Activated CD4-positive, CD25-positive, alpha-beta regulatory T cell (primary cell): ENCODE measurements around the gene CGB1.
"Not testable (repeated sequence)": the region's sequence is repeated elsewhere in the genome, so short reads cannot be mapped to it uniquely, and the experiment has no call there.

ENCODE experiments used
- DNase-seq, 4 experiments: peaks; one replicate each; lab custom pipeline; 2025; lab: John Stamatoyannopoulos, UW

The CGB1 gene

GRCh38 chr19:49057636-49058234 is 21.0 kb upstream of the CGB1 start, which contains the start of gene CGB7:
TSS of gene CGB7 (minus strand) at chr19:49057749. CDS start at chr19:49055375, 2,374 bp downstream.
- no peak for DNase-seq

- not testable (repeated sequence) for DNase-seq
Observed at GRCh38 chr19:49056902-49057596, 20.4 kb upstream of the CGB1 start.

- peak in 1 of 4 experiments; percentile 21 for DNase-seq
Observed at GRCh38 chr19:49056101-49056901, 19.6 kb upstream of the CGB1 start.

GRCh38 chr19:49050376-49051033 is 13.8 kb upstream of the CGB1 start:
- DNase-seq, result not testable (repeated sequence)

- DNase-seq, result not testable (repeated sequence)
Observed at GRCh38 chr19:49049834-49050233, 13.1 kb upstream of the CGB1 start.

- not testable (repeated sequence) for DNase-seq
Observed at GRCh38 chr19:49049011-49049410, 12.3 kb upstream of the CGB1 start, which contains the start of gene CGB8. TSS of gene CGB8 (minus strand) at chr19:49049111. CDS start at chr19:49048739, 372 bp downstream.

GRCh38 chr19:49043548-49043947 is 6.9 kb upstream of the CGB1 start, which contains the start of gene CGB5:
TSS of gene CGB5 (plus strand) at chr19:49043848. CDS start at chr19:49044210, 362 bp downstream.
- DNase-seq, result not testable (repeated sequence)

GRCh38 chr19:49042666-49043065 is 6.0 kb upstream of the CGB1 start:
- DNase-seq, result not testable (repeated sequence)

GRCh38 chr19:49042177-49042576 is 5.5 kb upstream of the CGB1 start:
- DNase-seq, result no peak

- DNase-seq, result not testable (repeated sequence)
Observed at GRCh38 chr19:49039736-49040135, 3.0 kb upstream of the CGB1 start.

GRCh38 chr19:49038557-49039276 is 2.0 kb upstream of the CGB1 start:
- DNase-seq, result not testable (repeated sequence)

- DNase-seq, result not testable (repeated sequence)
Observed at GRCh38 chr19:49038111-49038510, 1.4 kb upstream of the CGB1 start.

- peak in 1 of 4 experiments; percentile 25 for DNase-seq
Observed at GRCh38 chr19:49031642-49032301, 4.9 kb downstream of the CGB1 start, which contains the start of gene CGB2. TSS of gene CGB2 (plus strand) at chr19:49031890. CDS start at chr19:49032096, 206 bp downstream.

GRCh38 chr19:49030323-49030722 is 6.4 kb downstream of the CGB1 start:
- not testable (repeated sequence) for DNase-seq

- not testable (repeated sequence) for DNase-seq
Observed at GRCh38 chr19:49029749-49030148, 6.9 kb downstream of the CGB1 start.

- not testable (repeated sequence) for DNase-seq
Observed at GRCh38 chr19:49028686-49029085, 8.0 kb downstream of the CGB1 start.

GRCh38 chr19:49025599-49025998 is 11.1 kb downstream of the CGB1 start:
- DNase-seq, result not testable (repeated sequence)

GRCh38 chr19:49025088-49025487 is 11.6 kb downstream of the CGB1 start:
- DNase-seq, result not testable (repeated sequence)

GRCh38 chr19:49024233-49024632 is 12.5 kb downstream of the CGB1 start, which contains the start of gene CGB3:
TSS of gene CGB3 (minus strand) at chr19:49024333. CDS start at chr19:49023971, 362 bp downstream.
- DNase-seq, result not testable (repeated sequence)

GRCh38 chr19:49022116-49022515 is 14.6 kb downstream of the CGB1 start:
- DNase-seq, result no peak
